ENCODE data around the gene RPLP2.

DNA sequence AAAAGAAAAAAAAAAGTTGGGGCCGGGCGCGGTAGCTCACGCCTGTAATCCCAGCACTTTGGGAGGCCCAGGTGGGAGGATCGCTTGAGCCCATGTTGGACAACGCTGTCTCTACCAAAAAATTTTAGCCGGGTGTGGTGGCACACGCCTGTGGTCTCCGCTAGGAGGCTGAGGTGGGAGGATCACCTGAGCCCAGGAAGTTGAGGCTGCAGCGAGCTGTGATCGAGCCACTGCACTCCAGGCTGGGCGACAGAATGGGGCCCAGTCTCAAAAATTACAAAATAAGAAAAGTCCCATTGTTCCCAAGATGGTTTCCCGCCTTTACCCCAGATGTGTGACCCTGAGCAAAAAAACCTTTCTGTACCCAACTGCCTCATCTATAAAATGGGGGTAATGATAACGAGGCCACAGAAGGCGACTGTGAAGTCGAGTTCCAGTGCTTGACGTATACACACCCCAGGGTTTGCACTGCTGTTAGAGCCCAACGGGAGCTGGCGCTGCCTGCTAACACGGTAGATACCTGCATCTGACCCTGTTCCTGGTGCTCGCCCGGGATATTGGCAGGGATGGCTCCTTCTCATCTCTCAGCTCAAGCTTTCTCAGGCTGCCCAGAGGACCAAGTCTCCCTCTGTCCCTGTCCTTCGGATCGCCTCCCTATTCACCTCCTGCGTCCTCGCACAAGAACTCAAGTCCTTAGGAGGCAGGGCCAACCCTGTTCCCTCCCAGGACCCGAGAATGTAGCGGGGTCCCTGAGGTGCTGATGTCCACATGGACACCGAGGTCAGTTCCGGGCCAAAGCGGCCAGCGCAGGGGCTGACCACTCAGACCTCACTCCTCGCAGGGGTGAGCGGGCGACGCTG lies 1.1 kb upstream of the RPLP2 start:
- TF ChIP-seq CTCF (optimal IDR thresholded peaks at IDR 0.05 in 1 of 3, IDR thresholded peaks at IDR 0.05 in 1 of 3, conservative IDR thresholded peaks at IDR 0.05 in 1 of 3; ENCODE audit: extremely low read depth in 1 of 3, insufficient read depth in 2 of 3, low read length in 3 of 3), result no peak
- TF ChIP-seq EZH2 (IDR thresholded peaks at IDR 0.05; ENCODE audit: low read length), result no peak
